HepG2 (cell line): ENCODE measurements around the gene ACOX3. TPM values are rescaled to one million over a fixed set of nuclear protein-coding genes. Genes with fewer than 3 reads are reported as not detected.

ENCODE experiments used
- BCL3 ChIP-seq: sonication (generic); formaldehyde crosslinking; IDR thresholded peaks from 2 replicates; pipeline ENCODE4 v1.5.1; 2020; ENCODE audit warnings: mild to moderate bottlenecking, missing genetic modification reagents, moderate library complexity
- MNT ChIP-seq: fragments of 450-650 bp; IDR thresholded peaks from 2 replicates; pipeline ENCODE4 v1.6.1; 2016
- NFAT5 ChIP-seq: sonication (generic); formaldehyde crosslinking; IDR thresholded peaks from 2 replicates; pipeline ENCODE4 v1.4.0; 2020; ENCODE audit warnings: missing genetic modification reagents
- PLRG1 ChIP-seq: fragments of 450-650 bp; conservative IDR thresholded peaks from 2 replicates; pipeline ENCODE4 v1.6.1; 2016
- RXRB ChIP-seq: IDR thresholded peaks from 2 replicates; pipeline ENCODE4 v1.6.1; 2016; ENCODE audit warnings: borderline replicate concordance, missing genetic modification reagents, missing compliant biosample characterization
- SMAD9 ChIP-seq: sonication (generic); formaldehyde crosslinking; IDR thresholded peaks from 2 replicates; pipeline ENCODE4 v1.5.1; 2020; ENCODE audit warnings: mild to moderate bottlenecking, missing genetic modification reagents
- SPEN ChIP-seq: sonication (generic); formaldehyde crosslinking; IDR thresholded peaks from 2 replicates; pipeline ENCODE4 v1.5.1; 2020; ENCODE audit warnings: low read depth, mild to moderate bottlenecking, missing genetic modification reagents
- U2AF2 ChIP-seq: fragments of 200-400 bp; formaldehyde crosslinking; IDR thresholded peaks from 2 replicates; pipeline ENCODE4 v1.6.1; 2017; ENCODE audit warnings: low read depth, mild to moderate bottlenecking, low read length
- ZNF142 ChIP-seq: sonication (generic); formaldehyde crosslinking; IDR thresholded peaks from 2 replicates; pipeline ENCODE4 v1.4.0; 2020; ENCODE audit warnings: missing genetic modification reagents
- ZNF224 ChIP-seq: sonication (generic); formaldehyde crosslinking; IDR thresholded peaks from 2 replicates; pipeline ENCODE4 v1.5.0; 2020; ENCODE audit warnings: mild to moderate bottlenecking, missing genetic modification reagents
- ZNF263 ChIP-seq: sonication (generic); formaldehyde crosslinking; IDR thresholded peaks from 2 replicates; pipeline ENCODE4 v1.4.0; 2020; ENCODE audit warnings: missing genetic modification reagents
- ZNF616 ChIP-seq: sonication (generic); formaldehyde crosslinking; IDR thresholded peaks from 2 replicates; pipeline ENCODE4 v1.5.0; 2020; ENCODE audit warnings: low read depth, mild to moderate bottlenecking, missing genetic modification reagents
- ZNF678 ChIP-seq: sonication (generic); formaldehyde crosslinking; IDR thresholded peaks from 2 replicates; pipeline ENCODE4 v1.4.0; 2020; ENCODE audit warnings: mild to moderate bottlenecking, missing genetic modification reagents
- polyA plus RNA-seq, 8 experiments: library from polyadenylated mRNA; depleted of rRNA in 3 of 8; stranded (reverse) in 7 of 8; unstranded in 1 of 8; fragments of >200 nt; fragmentation: Illumina TruSeq in 4 of 8; extraction: Trizol in 4 of 8; gene quantifications; 2 replicates each; pipeline versions ENCODE4 v1.2.1 to v1.2.3, GENCODE V29; 2011 to 2016; ENCODE audit warnings: low read depth in 4 of 8, missing spikeins in 1 of 8, mixed read lengths in 1 of 8; ENCODE audit not compliant: insufficient read depth in 1 of 8
- total RNA-seq, 5 experiments: library from RNA; depleted of rRNA; stranded (reverse); fragments of >200 nt; fragmentation: Illumina TruSeq; extraction: Trizol; gene quantifications; 2 replicates each; pipeline ENCODE4 v1.2.3, GENCODE V29; 2016; ENCODE audit warnings: low read depth in 1 of 5
- TF ChIP-seq, protein P1 (sequence below): sonication (generic); formaldehyde crosslinking; IDR thresholded peaks from 2 replicates; pipeline ENCODE4 v1.8.1; 2023; ENCODE audit warnings: mild to moderate bottlenecking, missing genetic modification reagents, borderline replicate concordance

The ACOX3 gene
- total and polyA plus RNA-seq, 2 of the 13 experiments (the other 11 are each of a cell fraction or from before 2014, with no cell fraction given): 4.2 to 17.8 TPM

GRCh38 chr4:8385106-8385505, 55.4 kb downstream of the ACOX3 start (continued):
- TF ChIP-seq SPEN (CRISPR knock-in tag): no peak
- TF ChIP-seq, protein P1, sequence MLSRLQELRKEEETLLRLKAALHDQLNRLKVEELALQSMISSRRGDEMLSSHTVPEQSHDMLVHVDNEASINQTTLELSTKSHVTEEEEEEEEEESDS: no peak
- TF ChIP-seq MNT: peak; percentile 59
- TF ChIP-seq SMAD9 (CRISPR knock-in tag): no peak
- TF ChIP-seq ZNF142: no peak
- 0 out of 2 replicates have a peak, but pooled peaks have one; percentile 12 for TF ChIP-seq RXRB
- no peak for TF ChIP-seq NFAT5 (CRISPR knock-in tag)
- TF ChIP-seq PLRG1: no peak
- no peak for TF ChIP-seq ZNF678 (CRISPR knock-in tag)
- no peak for TF ChIP-seq ZNF616 (CRISPR knock-in tag)
- no peak for TF ChIP-seq U2AF2
- peak; percentile 75; the same call in 1 of the 2 replicates for TF ChIP-seq ZNF263
- TF ChIP-seq BCL3 (CRISPR knock-in tag): no peak
- TF ChIP-seq ZNF224: no peak
- TF ChIP-seq, all 625 proteins: peak for 15
